ENCODE results near the gene CDC14B.

The CDC14B gene

GRCh38 chr9:96482476-96482875 lies 137.2 kb downstream of the CDC14B start:
- H3K36me3 ChIP-seq (ENCODE audit: control insufficient read depth in 1 of 2, insufficient read depth in 2 of 2, low read depth in 1 of 2, low read length in 2 of 2), result peaks cover 11 to 59% of the 10 kb centered on the region in 2 experiments
- H3K27me3 ChIP-seq (ENCODE audit: control insufficient read depth in 1 of 2, insufficient read depth in 1 of 2, low read length in 2 of 2), result no peaks in the 10 kb centered on the region
- H3K14ac ChIP-seq (ENCODE audit: low read length in 2 of 2), result no peak overlapping the region
- DNase-seq, result no peak
- no peak overlapping the region for H3K4me3 ChIP-seq (ENCODE audit: insufficient read depth in 1 of 2, low read depth in 1 of 2, low read length in 2 of 2)
- H3K9me3 ChIP-seq (ENCODE audit: control insufficient read depth, low read length), result no peaks in the 10 kb centered on the region
- H3K4me1 ChIP-seq (ENCODE audit: control insufficient read depth, insufficient read depth, low read depth, low read length), result peaks cover 7% of the 10 kb centered on the region
- H2BK15ac ChIP-seq (ENCODE audit: low read depth, poor library complexity, severe bottlenecking), result no peak overlapping the region
- H3K9ac ChIP-seq (ENCODE audit: low read length), result no peak overlapping the region
- H2BK5ac ChIP-seq (ENCODE audit: low read depth, low read length, poor library complexity, severe bottlenecking), result no peak overlapping the region
- no peak overlapping the region for H3K23ac ChIP-seq (ENCODE audit: low read length in 2 of 2)
- no peak overlapping the region for H3K4ac ChIP-seq (ENCODE audit: low read depth in 1 of 2, low read length in 2 of 2)
- WGBS, result 100% methylated on average over 1 of the region's 2 CpGs
- H2BK120ac ChIP-seq (ENCODE audit: low read depth, low read length), result no peak overlapping the region
- no peak overlapping the region for H3K4me2 ChIP-seq (ENCODE audit: low read length, poor library complexity, severe bottlenecking)
- H3K18ac ChIP-seq (ENCODE audit: low read depth in 1 of 2, low read length in 2 of 2), result no peak overlapping the region
- no peak overlapping the region for H2AK5ac ChIP-seq (ENCODE audit: low read length, severe bottlenecking)
- no peak overlapping the region for H2AFZ ChIP-seq (ENCODE audit: low read depth, low read length)
- no peak overlapping the region for H2BK12ac ChIP-seq (ENCODE audit: low read length in 2 of 2)
- H3K79me1 ChIP-seq (replicated peaks; ENCODE audit: low read length, poor library complexity, severe bottlenecking), result peaks cover 9% of the 10 kb centered on the region
- no peak overlapping the region for H3K27ac ChIP-seq (ENCODE audit: low read length, poor library complexity, severe bottlenecking)
- H4K8ac ChIP-seq (ENCODE audit: low read length), result no peak overlapping the region
- H4K91ac ChIP-seq (ENCODE audit: low read length), result no peak overlapping the region

GRCh38 chr9:96480736-96481135 lies 138.9 kb downstream of the CDC14B start:
- Histone ChIP-seq H2BK12ac (ENCODE audit: low read length in 2 of 2) (no peak overlapping the region), H3K9ac (ENCODE audit: low read length) (no peak overlapping the region), H3K4me1 (ENCODE audit: control insufficient read depth, insufficient read depth, low read depth, low read length) (peaks cover 4% of the 10 kb centered on the region), H3K36me3 (ENCODE audit: control insufficient read depth in 1 of 2, insufficient read depth in 2 of 2, low read depth in 1 of 2, low read length in 2 of 2) (peaks cover 11 to 68% of the 10 kb centered on the region in 2 experiments), H3K23ac (ENCODE audit: low read length in 2 of 2) (no peak overlapping the region), H3K79me1 (replicated peaks; ENCODE audit: low read length, poor library complexity, severe bottlenecking) (peaks cover 9% of the 10 kb centered on the region), H3K18ac (ENCODE audit: low read depth in 1 of 2, low read length in 2 of 2) (no peak overlapping the region), H3K27me3 (ENCODE audit: control insufficient read depth in 1 of 2, insufficient read depth in 1 of 2, low read length in 2 of 2) (no peaks in the 10 kb centered on the region), H3K14ac (ENCODE audit: low read length in 2 of 2) (no peak overlapping the region), H2AFZ (ENCODE audit: low read depth, low read length) (no peak overlapping the region), H3K4me3 (ENCODE audit: insufficient read depth in 1 of 2, low read depth in 1 of 2, low read length in 2 of 2) (no peak overlapping the region), H2BK5ac (ENCODE audit: low read depth, low read length, poor library complexity, severe bottlenecking) (no peak overlapping the region), H3K4ac (ENCODE audit: low read depth in 1 of 2, low read length in 2 of 2) (no peak overlapping the region), H3K27ac (ENCODE audit: low read length, poor library complexity, severe bottlenecking) (no peak overlapping the region), H2AK5ac (ENCODE audit: low read length, severe bottlenecking) (no peak overlapping the region), H2BK15ac (ENCODE audit: low read depth, poor library complexity, severe bottlenecking) (no peak overlapping the region), H3K4me2 (ENCODE audit: low read length, poor library complexity, severe bottlenecking) (no peak overlapping the region), H3K9me3 (ENCODE audit: control insufficient read depth, low read length) (no peaks in the 10 kb centered on the region), H4K91ac (ENCODE audit: low read length) (no peak overlapping the region), H4K8ac (ENCODE audit: low read length) (no peak overlapping the region), H2BK120ac (ENCODE audit: low read depth, low read length) (no peak overlapping the region)
- DNase-seq, result no peak
- WGBS, result 100% methylated on average over 1 of the region's 3 CpGs

DNA sequence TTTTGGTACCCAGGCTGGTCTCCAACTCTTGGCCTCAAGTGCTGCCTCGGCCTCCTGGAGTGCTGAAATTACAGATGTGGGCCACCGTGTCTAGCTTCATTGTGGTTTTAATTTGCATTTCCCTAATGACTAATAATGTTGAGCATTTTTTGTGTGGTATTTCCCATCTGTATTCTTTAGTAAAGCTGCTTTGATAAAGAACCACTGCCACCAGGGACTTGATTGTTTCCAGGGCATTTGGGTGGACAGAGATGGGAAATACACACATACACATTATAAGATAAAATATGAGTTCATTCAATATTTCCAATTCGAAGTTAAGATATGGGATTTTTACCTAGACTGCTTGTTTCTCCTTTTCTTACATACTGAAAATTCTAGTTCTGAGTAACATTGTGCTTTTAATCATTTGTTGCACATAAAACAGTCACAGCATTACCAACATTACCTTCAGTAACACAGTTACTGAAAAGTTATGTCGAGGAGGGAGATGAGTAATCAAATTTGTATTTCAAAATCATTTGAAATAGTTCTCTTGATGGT lies 140.7 kb downstream of the CDC14B start:
- Histone ChIP-seq H4K8ac (ENCODE audit: low read length) (no peak overlapping the region), H2BK15ac (ENCODE audit: low read depth, poor library complexity, severe bottlenecking) (no peak overlapping the region), H3K9me3 (ENCODE audit: control insufficient read depth, low read length) (no peaks in the 10 kb centered on the region), H2BK5ac (ENCODE audit: low read depth, low read length, poor library complexity, severe bottlenecking) (no peak overlapping the region), H3K23ac (ENCODE audit: low read length in 2 of 2) (no peak overlapping the region), H3K27me3 (ENCODE audit: control insufficient read depth in 1 of 2, insufficient read depth in 1 of 2, low read length in 2 of 2) (no peaks in the 10 kb centered on the region), H3K27ac (ENCODE audit: low read length, poor library complexity, severe bottlenecking) (no peak overlapping the region), H3K18ac (ENCODE audit: low read depth in 1 of 2, low read length in 2 of 2) (no peak overlapping the region), H3K4ac (ENCODE audit: low read depth in 1 of 2, low read length in 2 of 2) (no peak overlapping the region), H3K4me2 (ENCODE audit: low read length, poor library complexity, severe bottlenecking) (no peak overlapping the region), H3K36me3 (ENCODE audit: control insufficient read depth in 1 of 2, insufficient read depth in 2 of 2, low read depth in 1 of 2, low read length in 2 of 2) (peaks cover 9 to 67% of the 10 kb centered on the region in 2 experiments), H3K9ac (ENCODE audit: low read length) (peak overlapping the region; percentile 26), H3K79me1 (replicated peaks; ENCODE audit: low read length, poor library complexity, severe bottlenecking) (peaks cover 9% of the 10 kb centered on the region), H3K4me3 (ENCODE audit: insufficient read depth in 1 of 2, low read depth in 1 of 2, low read length in 2 of 2) (no peak overlapping the region), H4K91ac (ENCODE audit: low read length) (no peak overlapping the region), H2BK12ac (ENCODE audit: low read length in 2 of 2) (no peak overlapping the region), H3K14ac (ENCODE audit: low read length in 2 of 2) (no peak overlapping the region), H2AK5ac (ENCODE audit: low read length, severe bottlenecking) (no peak overlapping the region), H2BK120ac (ENCODE audit: low read depth, low read length) (no peak overlapping the region), H2AFZ (ENCODE audit: low read depth, low read length) (no peak overlapping the region), H3K4me1 (ENCODE audit: control insufficient read depth, insufficient read depth, low read depth, low read length) (no peaks in the 10 kb centered on the region)
- DNase-seq, result peak; percentile 9
- WGBS, result 83% methylated on average over 1 of the region's 4 CpGs

- H3K18ac ChIP-seq (ENCODE audit: low read depth in 1 of 2, low read length in 2 of 2), result no peak overlapping the region
- peaks cover 19% of the 10 kb centered on the region for H3K79me1 ChIP-seq (replicated peaks; ENCODE audit: low read length, poor library complexity, severe bottlenecking)
- no peaks in the 10 kb centered on the region for H3K27me3 ChIP-seq (ENCODE audit: control insufficient read depth in 1 of 2, insufficient read depth in 1 of 2, low read length in 2 of 2)
- no peak overlapping the region for H3K23ac ChIP-seq (ENCODE audit: low read length in 2 of 2)
- no peak overlapping the region for H4K91ac ChIP-seq (ENCODE audit: low read length)
- no peaks in the 10 kb centered on the region for H3K4me1 ChIP-seq (ENCODE audit: control insufficient read depth, insufficient read depth, low read depth, low read length)
- no peaks in the 10 kb centered on the region for H3K9me3 ChIP-seq (ENCODE audit: control insufficient read depth, low read length)
- no peak overlapping the region for H3K4me2 ChIP-seq (ENCODE audit: low read length, poor library complexity, severe bottlenecking)
- no peak for DNase-seq
- H4K8ac ChIP-seq (ENCODE audit: low read length), result no peak overlapping the region
- no peak overlapping the region for H2AK5ac ChIP-seq (ENCODE audit: low read length, severe bottlenecking)
- no peak overlapping the region for H2BK15ac ChIP-seq (ENCODE audit: low read depth, poor library complexity, severe bottlenecking)
- no peak overlapping the region for H3K4me3 ChIP-seq (ENCODE audit: insufficient read depth in 1 of 2, low read depth in 1 of 2, low read length in 2 of 2)
- WGBS, result 93% methylated on average over 5 of the region's 5 CpGs
- H3K27ac ChIP-seq (ENCODE audit: low read length, poor library complexity, severe bottlenecking), result no peak overlapping the region
- no peak overlapping the region for H3K9ac ChIP-seq (ENCODE audit: low read length)
- no peak overlapping the region for H2BK5ac ChIP-seq (ENCODE audit: low read depth, low read length, poor library complexity, severe bottlenecking)
- no peak overlapping the region for H3K14ac ChIP-seq (ENCODE audit: low read length in 2 of 2)
- no peak overlapping the region for H2BK12ac ChIP-seq (ENCODE audit: low read length in 2 of 2)
- no peak overlapping the region for H3K4ac ChIP-seq (ENCODE audit: low read depth in 1 of 2, low read length in 2 of 2)
- H2BK120ac ChIP-seq (ENCODE audit: low read depth, low read length), result no peak overlapping the region
- H3K36me3 ChIP-seq (ENCODE audit: control insufficient read depth in 1 of 2, insufficient read depth in 2 of 2, low read depth in 1 of 2, low read length in 2 of 2), result peaks cover 26 to 71% of the 10 kb centered on the region in 2 experiments
- H2AFZ ChIP-seq (ENCODE audit: low read depth, low read length), result no peak overlapping the region
Measured at GRCh38 chr9:96476591-96476990, 143.1 kb downstream of the CDC14B start.
